GM21381 (cell line): ENCODE measurements around the gene PDSS2.
"Not testable (repeated sequence)": the region's sequence is repeated elsewhere in the genome, so short reads cannot be mapped to it uniquely, and the experiment has no call there.

Source experiments
- ATAC-seq: cut with Tn5 transposase; IDR thresholded peaks from one replicate; pipeline ENCODE4 v1.9.1; 2021; ENCODE audit warnings: mild to moderate bottlenecking, moderate library complexity; ENCODE audit not compliant: unreplicated experiment

Gene PDSS2

GRCh38 chr6:107368471-107368870 lies 90.9 kb downstream of the PDSS2 start:
- ATAC-seq = no peak

GRCh38 chr6:107364173-107364572 lies 95.2 kb downstream of the PDSS2 start:
- not testable (repeated sequence) for ATAC-seq

GRCh38 chr6:107361753-107362604 lies 97.4 kb downstream of the PDSS2 start:
- no peak for ATAC-seq

GRCh38 chr6:107360476-107360875 lies 98.9 kb downstream of the PDSS2 start:
- no peak for ATAC-seq

GRCh38 chr6:107357842-107358241 lies 101.5 kb downstream of the PDSS2 start:
- no peak for ATAC-seq

GRCh38 chr6:107357031-107357430 lies 102.3 kb downstream of the PDSS2 start:
- no peak for ATAC-seq

GRCh38 chr6:107355659-107356058 lies 103.7 kb downstream of the PDSS2 start:
- ATAC-seq = no peak

GRCh38 chr6:107354451-107354850 lies 104.9 kb downstream of the PDSS2 start:
- no peak for ATAC-seq

- ATAC-seq = no peak
Observed at GRCh38 chr6:107353773-107354382, 105.5 kb downstream of the PDSS2 start.

GRCh38 chr6:107348224-107348623 lies 111.1 kb downstream of the PDSS2 start:
- ATAC-seq = no peak

GRCh38 chr6:107345393-107345792 lies 114.0 kb downstream of the PDSS2 start:
- no peak for ATAC-seq

- ATAC-seq = no peak
Observed at GRCh38 chr6:107344981-107345380, 114.4 kb downstream of the PDSS2 start.

GRCh38 chr6:107344383-107344782 lies 115.0 kb downstream of the PDSS2 start:
- no peak for ATAC-seq

- ATAC-seq = no peak
Observed at GRCh38 chr6:107342144-107342543, 117.2 kb downstream of the PDSS2 start.

- no peak for ATAC-seq
Observed at GRCh38 chr6:107340881-107341280, 118.5 kb downstream of the PDSS2 start.

- no peak for ATAC-seq
Observed at GRCh38 chr6:107337191-107337741, 122.1 kb downstream of the PDSS2 start.

- ATAC-seq = no peak
Observed at GRCh38 chr6:107334026-107334425, 125.3 kb downstream of the PDSS2 start.

GRCh38 chr6:107333491-107333890 lies 125.9 kb downstream of the PDSS2 start:
- no peak for ATAC-seq

GRCh38 chr6:107331409-107332386 lies 127.7 kb downstream of the PDSS2 start:
- ATAC-seq = no peak

GRCh38 chr6:107330168-107330567 lies 129.2 kb downstream of the PDSS2 start:
- ATAC-seq = peak; percentile 99
